Natural killer cell (primary cell): Measurements from ENCODE around the gene PTDSS2. TPM values are rescaled to one million over a fixed set of nuclear protein-coding genes. Genes with fewer than 3 reads are reported as not detected.
"Not testable (repeated sequence)": the region's sequence is repeated elsewhere in the genome, so short reads cannot be mapped to it uniquely, and the experiment has no call there.

Experiments used
- ATAC-seq, 3 donors: fragments of 150-1000 bp in 2 of 3; fragments of 200-7000 bp in 1 of 3; cut with Tn5 transposase; 1 replicate in 1 of 3; 2 replicates in 2 of 3; pipeline ENCODE4 v1.10.0; 2021; ENCODE audit warnings: mild to moderate bottlenecking in 2 of 3, moderate library complexity in 2 of 3
- DNase-seq, 2 donors: peaks; one replicate each; pipeline versions ENCODE4 v3.0.0 to v3.0.0-alpha.2; 2013 to 2021; ENCODE audit warnings: mixed read lengths in 1 of 2
- H3K27ac ChIP-seq: one replicate; pipeline ENCODE4 v1.5.1; 2013; ENCODE audit warnings: mild to moderate bottlenecking, low read length
- H3K27me3 ChIP-seq: one replicate; pipeline ENCODE4 v1.6.1; 2013; ENCODE audit warnings: low read length; ENCODE audit not compliant: control insufficient read depth, insufficient read depth
- H3K36me3 ChIP-seq: one replicate; pipeline ENCODE4 v1.6.1; 2013; ENCODE audit warnings: low read length; ENCODE audit not compliant: control insufficient read depth, insufficient read depth
- H3K4me1 ChIP-seq: one replicate; pipeline ENCODE4 v1.6.1; 2013; ENCODE audit warnings: low read length; ENCODE audit not compliant: control insufficient read depth, insufficient read depth
- H3K4me3 ChIP-seq: one replicate; pipeline ENCODE4 v1.5.1; 2013; ENCODE audit warnings: low read length
- H3K9me3 ChIP-seq: one replicate; pipeline ENCODE4 v1.6.1; 2013; ENCODE audit warnings: low read length; ENCODE audit not compliant: control insufficient read depth, insufficient read depth
- H3K27ac Mint-ChIP-seq, 2 donors: one replicate each; pipeline ENCODE4 v1.8.0; 2022; ENCODE audit warnings: mild to moderate bottlenecking in 2 of 2, mixed read lengths in 2 of 2, moderate library complexity in 1 of 2
- H3K27me3 Mint-ChIP-seq, 2 donors: one replicate each; pipeline ENCODE4 v1.8.0; 2022; ENCODE audit warnings: low read depth in 2 of 2, mixed read lengths in 2 of 2
- H3K36me3 Mint-ChIP-seq: one replicate; pipeline ENCODE4 v1.8.0; 2022; ENCODE audit warnings: mixed read lengths
- H3K4me1 Mint-ChIP-seq, 2 donors: one replicate each; pipeline ENCODE4 v1.8.0; 2022; ENCODE audit warnings: mixed read lengths in 2 of 2
- H3K4me3 Mint-ChIP-seq: one replicate; pipeline ENCODE4 v1.8.0; 2022; ENCODE audit warnings: mild to moderate bottlenecking, moderate library complexity, mixed read lengths
- H3K9me3 Mint-ChIP-seq, 2 donors: one replicate each; pipeline ENCODE4 v1.8.0; 2022; ENCODE audit warnings: mixed read lengths in 2 of 2
- WGBS: methylation state at CpG from one replicate; pipeline ENCODE4 v1.1.7; 2013; ENCODE audit warnings: missing lambda C conversion rate; ENCODE audit not compliant: insufficient coverage; 5-methylcytosine and 5-hydroxymethylcytosine counted together
- intact Hi-C: fragments of 100-400 bp; cut with micrococcal nuclease; formaldehyde crosslinking; loops from one replicate; pipeline ENCODE4 v1.14.2; 2022
- total RNA-seq, 4 donors: library from RNA; stranded (reverse); fragments of 120-200 nt in 1 of 4; gene quantifications; one replicate each; pipeline versions ENCODE4 v1.2.3 to v1.2.4, GENCODE V29; 2013 to 2022
- TF ChIP-seq, protein P1 (sequence below): fragments of 200-600 bp; IDR thresholded peaks from one replicate; pipeline ENCODE4 v1.8.0; 2022; ENCODE audit warnings: antibody characterized with exemption

Gene PTDSS2
- total RNA-seq, 3 donors from 2014 or later (not counting 1 experiment from before 2014, with no cell fraction given) = 21.5 to 25.1 (median 23.4) TPM

DNA sequence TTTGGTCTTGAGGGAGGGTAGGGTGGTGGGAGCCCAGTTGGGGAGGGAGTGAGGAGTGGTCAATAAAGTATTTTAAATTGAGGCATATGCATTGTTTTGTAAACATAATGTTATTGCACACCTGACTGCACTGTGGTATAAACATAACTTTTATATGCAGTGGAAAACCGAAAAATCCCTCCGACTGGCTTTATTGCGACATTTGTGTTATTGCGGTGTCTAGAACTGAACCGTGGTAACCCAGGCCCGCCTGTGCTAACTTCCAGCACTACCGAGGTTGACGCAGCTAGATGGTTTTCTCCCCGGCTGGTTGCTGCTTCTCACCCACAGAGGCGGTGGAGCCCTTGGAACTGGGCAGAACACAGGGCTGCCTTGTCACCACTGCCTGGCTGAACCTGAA is 64.5 kb downstream of the PTDSS2 start:
- Histone ChIP-seq H3K27ac (no peak overlapping the region), H3K4me3 (no peak overlapping the region), H3K27me3 (no peaks in the 10 kb centered on the region), H3K4me1 (peaks cover 9% of the 10 kb centered on the region), H3K36me3 (peaks cover 6% of the 10 kb centered on the region), H3K9me3 (no peaks in the 10 kb centered on the region)
- TF ChIP-seq, protein P1, sequence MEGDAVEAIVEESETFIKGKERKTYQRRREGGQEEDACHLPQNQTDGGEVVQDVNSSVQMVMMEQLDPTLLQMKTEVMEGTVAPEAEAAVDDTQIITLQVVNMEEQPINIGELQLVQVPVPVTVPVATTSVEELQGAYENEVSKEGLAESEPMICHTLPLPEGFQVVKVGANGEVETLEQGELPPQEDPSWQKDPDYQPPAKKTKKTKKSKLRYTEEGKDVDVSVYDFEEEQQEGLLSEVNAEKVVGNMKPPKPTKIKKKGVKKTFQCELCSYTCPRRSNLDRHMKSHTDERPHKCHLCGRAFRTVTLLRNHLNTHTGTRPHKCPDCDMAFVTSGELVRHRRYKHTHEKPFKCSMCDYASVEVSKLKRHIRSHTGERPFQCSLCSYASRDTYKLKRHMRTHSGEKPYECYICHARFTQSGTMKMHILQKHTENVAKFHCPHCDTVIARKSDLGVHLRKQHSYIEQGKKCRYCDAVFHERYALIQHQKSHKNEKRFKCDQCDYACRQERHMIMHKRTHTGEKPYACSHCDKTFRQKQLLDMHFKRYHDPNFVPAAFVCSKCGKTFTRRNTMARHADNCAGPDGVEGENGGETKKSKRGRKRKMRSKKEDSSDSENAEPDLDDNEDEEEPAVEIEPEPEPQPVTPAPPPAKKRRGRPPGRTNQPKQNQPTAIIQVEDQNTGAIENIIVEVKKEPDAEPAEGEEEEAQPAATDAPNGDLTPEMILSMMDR = no peak
- H3K4me3 Mint-ChIP-seq = no peak overlapping the region
- H3K9me3 Mint-ChIP-seq = peaks cover 0 to 3% of the 10 kb centered on the region in 2 donors
- H3K36me3 Mint-ChIP-seq = no peaks in the 10 kb centered on the region
- no peak for ATAC-seq
- intact Hi-C loops = loop anchor here (5.0 kb wide), 1 partner anchor 277 kb away; the partner anchor contains the start of genes PSMD13 and SIRT3
- H3K4me1 Mint-ChIP-seq = peaks cover 0 to 7% of the 10 kb centered on the region in 2 donors
- WGBS = 88% methylated on average over 10 of the region's 10 CpGs
- H3K27me3 Mint-ChIP-seq = no peaks in the 10 kb centered on the region
- no peak overlapping the region for H3K27ac Mint-ChIP-seq
- no peak for DNase-seq

DNA sequence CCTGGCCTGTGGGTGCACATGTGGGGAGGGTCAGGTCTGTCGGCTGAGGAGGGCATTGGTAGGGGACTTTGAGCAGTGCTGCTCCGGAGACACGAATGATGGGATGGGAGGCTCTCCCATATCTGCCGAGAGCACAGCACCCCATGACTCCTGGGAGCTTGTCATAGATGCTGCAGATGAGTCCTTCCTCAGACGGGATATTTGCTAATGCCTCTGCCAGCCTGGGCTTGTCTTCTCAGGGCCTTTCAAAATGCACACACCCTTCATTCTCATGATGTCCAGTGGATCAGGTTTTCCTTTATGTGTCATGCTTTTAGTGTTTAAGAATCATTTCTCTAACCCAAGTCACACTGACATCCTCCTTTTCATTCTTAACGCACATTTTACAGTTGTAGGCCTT is 65.1 kb downstream of the PTDSS2 start:
- H3K4me3 ChIP-seq = no peak overlapping the region
- no peaks in the 10 kb centered on the region for H3K9me3 ChIP-seq
- H3K36me3 ChIP-seq = peaks cover under 1% of the 10 kb centered on the region
- H3K27me3 ChIP-seq = no peaks in the 10 kb centered on the region
- Mint-ChIP-seq H3K9me3 (peaks cover 0 to 3% of the 10 kb centered on the region in 2 donors), H3K4me1 (peaks cover 0 to 7% of the 10 kb centered on the region in 2 donors), H3K27ac (no peak overlapping the region), H3K36me3 (no peaks in the 10 kb centered on the region), H3K27me3 (no peaks in the 10 kb centered on the region), H3K4me3 (no peak overlapping the region)
- no peak overlapping the region for H3K27ac ChIP-seq
- peaks cover 9% of the 10 kb centered on the region for H3K4me1 ChIP-seq
- no peak for DNase-seq
- TF ChIP-seq, protein P1 = no peak
- intact Hi-C loops = loop anchor here (5.0 kb wide), 1 partner anchor 278 kb away; the partner anchor contains the start of genes PSMD13 and SIRT3
- WGBS = 81% methylated on average over 6 of the region's 6 CpGs
- ATAC-seq = no peak

DNA sequence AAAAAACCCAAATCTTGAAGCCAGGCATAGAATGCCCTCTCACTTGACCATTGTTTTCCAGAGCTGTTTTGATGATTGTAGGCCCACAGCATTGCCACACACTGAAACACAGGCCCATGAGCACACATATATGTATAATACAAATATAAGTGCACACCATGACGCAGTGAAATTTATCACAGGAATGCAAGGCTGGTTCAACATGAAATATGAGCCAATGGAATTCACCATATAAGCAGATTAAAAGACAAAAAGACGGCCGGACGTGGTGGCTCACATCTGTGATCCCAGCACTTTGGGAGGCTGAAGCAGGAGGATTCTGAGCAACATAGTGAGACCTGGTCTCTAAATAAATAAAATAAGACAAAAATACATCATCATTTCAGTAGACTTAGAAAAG is 66.3 kb downstream of the PTDSS2 start:
- TF ChIP-seq, protein P1 = no peak
- no peaks in the 10 kb centered on the region for H3K27me3 ChIP-seq
- Mint-ChIP-seq H3K36me3 (no peaks in the 10 kb centered on the region), H3K27me3 (no peaks in the 10 kb centered on the region), H3K4me3 (no peak overlapping the region), H3K27ac (peak overlapping the region in 1 of 2 donors; percentile 39), H3K4me1 (peaks cover 0 to 7% of the 10 kb centered on the region in 2 donors), H3K9me3 (peaks cover 0 to 3% of the 10 kb centered on the region in 2 donors)
- peaks cover 9% of the 10 kb centered on the region for H3K4me1 ChIP-seq
- H3K36me3 ChIP-seq = no peaks in the 10 kb centered on the region
- H3K9me3 ChIP-seq = no peaks in the 10 kb centered on the region
- no peak overlapping the region for H3K27ac ChIP-seq
- 98% methylated on average over 4 of the region's 4 CpGs for WGBS
- H3K4me3 ChIP-seq = no peak overlapping the region
- ATAC-seq (no peak), DNase-seq (no peak)
- intact Hi-C loops = loop anchor here (5.0 kb wide), 1 partner anchor 279 kb away; the partner anchor contains the start of genes PSMD13 and SIRT3

DNA sequence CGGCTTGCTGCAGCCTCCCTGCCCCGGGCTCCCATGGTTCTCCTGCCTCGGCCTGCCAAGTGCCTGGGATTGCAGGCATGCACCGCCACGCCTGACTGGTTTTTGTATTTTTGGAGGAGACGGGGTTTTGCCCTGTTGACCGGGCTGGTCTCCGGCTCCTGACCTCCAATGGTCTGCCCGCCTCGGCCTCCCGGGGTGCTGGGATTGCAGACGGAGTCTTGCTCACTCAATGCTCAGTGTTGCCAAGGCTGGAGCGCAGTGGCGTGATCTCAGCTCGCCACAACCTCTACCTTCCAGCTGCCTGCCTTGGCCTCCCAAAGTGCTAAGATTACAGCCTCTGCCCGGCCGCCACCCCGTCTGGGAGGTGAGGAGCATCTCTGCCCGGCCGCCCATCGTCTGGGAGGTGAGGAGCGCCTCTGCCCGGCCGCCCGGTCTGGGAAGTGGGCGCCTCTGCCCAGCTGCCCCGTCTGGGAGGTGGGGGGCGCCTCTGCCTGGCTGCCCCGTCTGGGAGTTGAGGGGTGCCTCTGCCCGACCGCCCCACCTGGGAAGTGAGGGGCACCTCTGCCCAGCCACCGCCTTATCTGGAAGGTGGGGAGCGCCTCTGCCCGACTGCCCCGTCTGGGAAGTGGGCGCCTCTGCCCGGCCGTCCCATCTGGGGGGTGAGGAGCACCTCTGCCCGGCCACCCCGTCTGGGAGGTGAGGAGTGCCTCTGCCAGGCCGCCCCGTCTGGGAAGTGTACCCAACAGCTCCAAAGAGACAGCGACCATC is 67.0 kb downstream of the PTDSS2 start:
- intact Hi-C loops = loop anchor here (5.0 kb wide), 1 partner anchor 280 kb away; the partner anchor contains the start of genes PSMD13 and SIRT3
- H3K36me3 ChIP-seq, H3K27me3 ChIP-seq, H3K27me3 Mint-ChIP-seq, H3K4me1 ChIP-seq, H3K9me3 Mint-ChIP-seq, DNase-seq, H3K4me1 Mint-ChIP-seq, H3K9me3 ChIP-seq, H3K27ac ChIP-seq, H3K4me3 Mint-ChIP-seq, H3K27ac Mint-ChIP-seq, H3K4me3 ChIP-seq, ATAC-seq, H3K36me3 Mint-ChIP-seq: not testable (repeated sequence)
- 91% methylated on average over 43 of the region's 43 CpGs for WGBS
